ENCODE measurements around the gene ANKRD23. TPM values are rescaled to one million over a fixed set of nuclear protein-coding genes. Genes with fewer than 3 reads are reported as not detected.
"Not testable (repeated sequence)": the region's sequence is repeated elsewhere in the genome, so short reads cannot be mapped to it uniquely, and the experiment has no call there.

The ANKRD23 gene
- total RNA-seq, 4 donors from 2014 or later = 1.4 to 4.4 (median 1.8) TPM

- TF ChIP-seq, protein P1, sequence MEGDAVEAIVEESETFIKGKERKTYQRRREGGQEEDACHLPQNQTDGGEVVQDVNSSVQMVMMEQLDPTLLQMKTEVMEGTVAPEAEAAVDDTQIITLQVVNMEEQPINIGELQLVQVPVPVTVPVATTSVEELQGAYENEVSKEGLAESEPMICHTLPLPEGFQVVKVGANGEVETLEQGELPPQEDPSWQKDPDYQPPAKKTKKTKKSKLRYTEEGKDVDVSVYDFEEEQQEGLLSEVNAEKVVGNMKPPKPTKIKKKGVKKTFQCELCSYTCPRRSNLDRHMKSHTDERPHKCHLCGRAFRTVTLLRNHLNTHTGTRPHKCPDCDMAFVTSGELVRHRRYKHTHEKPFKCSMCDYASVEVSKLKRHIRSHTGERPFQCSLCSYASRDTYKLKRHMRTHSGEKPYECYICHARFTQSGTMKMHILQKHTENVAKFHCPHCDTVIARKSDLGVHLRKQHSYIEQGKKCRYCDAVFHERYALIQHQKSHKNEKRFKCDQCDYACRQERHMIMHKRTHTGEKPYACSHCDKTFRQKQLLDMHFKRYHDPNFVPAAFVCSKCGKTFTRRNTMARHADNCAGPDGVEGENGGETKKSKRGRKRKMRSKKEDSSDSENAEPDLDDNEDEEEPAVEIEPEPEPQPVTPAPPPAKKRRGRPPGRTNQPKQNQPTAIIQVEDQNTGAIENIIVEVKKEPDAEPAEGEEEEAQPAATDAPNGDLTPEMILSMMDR (IDR thresholded peaks at IDR 0.05) = no peak
- no peak for DNase-seq (ENCODE audit: low spot score)
- no peak for ATAC-seq (ENCODE audit: low FRiP score)
Measured at GRCh38 chr2:96807127-96807471, 36.7 kb downstream of the ANKRD23 start.

DNA sequence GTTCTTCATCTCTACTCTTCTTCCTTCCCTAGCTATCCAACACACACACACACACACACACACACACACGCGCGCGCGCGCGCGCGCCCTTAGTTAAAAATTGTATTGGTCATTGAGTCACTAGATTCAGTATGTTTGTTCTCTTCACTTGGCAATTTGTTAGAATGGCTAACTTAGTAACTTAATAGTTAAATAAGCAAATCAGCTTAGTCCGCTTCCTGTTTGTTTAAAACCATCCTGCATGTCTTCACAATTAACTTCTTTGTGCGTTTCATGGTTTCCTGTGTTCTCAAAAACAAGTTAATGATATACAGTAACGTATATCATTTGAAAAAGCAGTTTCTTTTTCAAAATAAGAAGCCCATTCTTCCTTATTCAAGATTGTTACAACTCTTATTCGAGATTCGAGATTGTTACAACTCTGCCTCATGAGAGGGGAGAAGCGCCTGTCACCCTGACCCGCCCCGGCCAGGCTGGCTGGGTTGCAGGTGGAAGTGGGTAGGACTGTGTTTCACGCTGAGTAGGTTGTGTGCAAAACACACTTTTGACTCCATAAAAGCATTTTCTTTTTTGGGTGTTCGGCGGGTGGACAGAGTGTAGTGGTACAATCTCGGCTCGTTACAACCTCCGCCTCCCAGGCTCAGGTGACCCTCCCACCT is 37.2 kb downstream of the ANKRD23 start:
- no peak for ATAC-seq (ENCODE audit: low FRiP score)
- no peak for DNase-seq (ENCODE audit: low spot score)

DNA sequence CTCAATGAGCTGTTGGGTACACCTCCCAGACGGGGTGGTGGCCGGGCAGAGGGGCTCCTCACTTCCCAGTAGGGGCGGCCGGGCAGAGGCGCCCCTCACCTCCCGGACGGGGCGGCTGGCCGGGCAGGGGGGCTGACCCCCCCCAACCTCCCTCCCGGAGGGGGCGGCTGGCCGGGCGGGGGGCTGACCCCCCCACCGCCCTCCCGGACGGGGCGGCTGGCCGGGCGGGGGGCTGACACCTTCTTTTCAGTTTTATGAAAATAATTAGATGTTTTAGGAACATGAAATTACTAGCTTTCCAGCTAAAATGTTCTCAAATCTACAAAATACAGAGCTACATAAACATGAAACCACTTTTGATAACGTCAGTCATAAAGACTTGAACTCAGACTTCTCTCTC is 37.9 kb downstream of the ANKRD23 start:
- ATAC-seq (ENCODE audit: low FRiP score); DNase-seq (ENCODE audit: low spot score): not testable (repeated sequence)

More for the DNA sequence above, 37.2 kb downstream of the ANKRD23 start:
- TF ChIP-seq, protein P1 (IDR thresholded peaks at IDR 0.05) = no peak

DNA sequence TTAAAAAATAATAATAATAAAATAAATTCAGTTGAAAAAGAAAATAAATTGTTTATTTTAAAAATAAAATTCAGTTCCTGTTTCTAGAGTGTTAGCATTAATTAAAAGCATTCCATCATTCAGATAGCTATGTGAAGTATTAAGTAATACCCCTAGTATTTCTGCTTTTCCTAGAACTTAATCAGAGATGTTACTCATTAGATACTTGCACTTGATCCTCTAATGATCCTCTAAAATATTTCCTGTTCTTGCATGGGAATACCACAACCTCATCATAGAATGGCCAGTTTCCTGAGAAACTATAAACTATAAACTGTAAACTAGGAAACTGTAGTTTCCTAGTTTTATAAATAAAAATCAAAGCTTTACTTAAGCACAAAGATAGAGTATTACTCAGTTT is 38.8 kb downstream of the ANKRD23 start:
- no peak for ATAC-seq (ENCODE audit: low FRiP score)

GRCh38 chr2:96802721-96803120 is 41.1 kb downstream of the ANKRD23 start:
- ATAC-seq (ENCODE audit: low FRiP score) (no peak), DNase-seq (ENCODE audit: low spot score) (no peak)
- TF ChIP-seq, protein P1 (IDR thresholded peaks at IDR 0.05) = no peak

More for the DNA sequence above, 38.8 kb downstream of the ANKRD23 start:
- DNase-seq (ENCODE audit: low spot score) = no peak
- TF ChIP-seq, protein P1 (IDR thresholded peaks at IDR 0.05) = no peak

GRCh38 chr2:96801786-96802595 is 41.8 kb downstream of the ANKRD23 start:
- DNase-seq (ENCODE audit: low spot score) (no peak), ATAC-seq (ENCODE audit: low FRiP score) (no peak)
- TF ChIP-seq, protein P1 (IDR thresholded peaks at IDR 0.05) = no peak

- TF ChIP-seq, protein P1 (IDR thresholded peaks at IDR 0.05) = peak in 1 of 3 donors; percentile 51
- peak; percentile 90 for ATAC-seq (ENCODE audit: low FRiP score)
- peak; percentile 54 for DNase-seq (ENCODE audit: low spot score)
Measured at GRCh38 chr2:96801005-96801785, 42.6 kb downstream of the ANKRD23 start.

Data from omental fat pad (tissue), 4 donors.